Renal cortex interstitium (tissue), 11 donors: Measurements from ENCODE around the gene TUBB2B. TPM values are rescaled to one million over a fixed set of nuclear protein-coding genes. Genes with fewer than 3 reads are reported as not detected.
"Not testable (repeated sequence)": the region's sequence is repeated elsewhere in the genome, so short reads cannot be mapped to it uniquely, and the experiment has no call there.

Experiments used
- DNase-seq, 11 donors: peaks; one replicate each; pipeline ENCODE4 v3.0.0-alpha.2; 2013; ENCODE audit warnings: low read depth in 9 of 11, low spot score in 4 of 11; ENCODE audit errors: extremely low read depth in 1 of 11
- polyA plus RNA-seq, 3 donors: library from polyadenylated mRNA; unstranded; fragments of 120-200 nt; gene quantifications; one replicate each; pipeline ENCODE4 v1.2.1, GENCODE V29; 2013; ENCODE audit not compliant: insufficient read length in 3 of 3

The TUBB2B gene
- polyA plus RNA-seq, 3 donors, result 109 to 153 (median 109) TPM

DNA sequence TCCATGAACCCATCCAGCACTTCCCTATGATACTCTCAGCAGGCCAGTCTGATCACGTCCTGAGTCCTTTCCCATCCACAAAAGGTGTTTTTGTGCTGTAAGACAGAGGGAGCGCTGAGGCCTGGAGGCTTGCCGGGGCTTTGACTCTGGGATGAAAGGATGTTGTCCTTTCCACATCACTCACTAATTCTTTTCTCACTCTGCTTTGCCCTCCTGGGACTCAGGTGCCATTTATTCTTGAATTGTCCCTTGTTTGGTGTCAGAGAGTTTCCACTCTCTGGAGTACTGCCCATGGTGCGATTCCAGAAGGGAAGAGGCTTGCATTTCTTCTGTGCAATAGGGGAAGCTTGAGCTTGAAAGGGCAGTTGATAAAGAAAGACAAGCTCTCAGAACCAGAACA, 15.3 kb upstream of the TUBB2B start:
- no peak for DNase-seq

DNA sequence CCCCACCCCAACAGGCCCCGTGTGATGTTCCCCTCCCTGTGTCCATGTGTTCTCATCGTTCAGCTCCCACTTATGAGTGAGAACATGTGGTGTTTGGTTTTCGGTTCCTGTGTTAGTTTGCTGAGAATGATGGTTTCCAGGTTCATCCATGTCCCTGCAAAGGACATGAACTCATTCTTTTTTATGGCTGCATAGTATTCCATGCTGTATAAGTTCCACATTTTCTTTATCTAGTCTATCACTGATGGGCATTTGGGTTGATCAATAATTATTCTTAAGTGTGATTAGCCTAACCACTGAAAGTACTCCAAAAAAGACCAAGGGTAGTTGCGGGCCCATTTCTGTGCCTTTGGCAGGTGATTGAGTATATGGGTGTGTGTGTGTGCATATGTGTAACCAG, 14.3 kb upstream of the TUBB2B start:
- DNase-seq, result not testable (repeated sequence)

DNA sequence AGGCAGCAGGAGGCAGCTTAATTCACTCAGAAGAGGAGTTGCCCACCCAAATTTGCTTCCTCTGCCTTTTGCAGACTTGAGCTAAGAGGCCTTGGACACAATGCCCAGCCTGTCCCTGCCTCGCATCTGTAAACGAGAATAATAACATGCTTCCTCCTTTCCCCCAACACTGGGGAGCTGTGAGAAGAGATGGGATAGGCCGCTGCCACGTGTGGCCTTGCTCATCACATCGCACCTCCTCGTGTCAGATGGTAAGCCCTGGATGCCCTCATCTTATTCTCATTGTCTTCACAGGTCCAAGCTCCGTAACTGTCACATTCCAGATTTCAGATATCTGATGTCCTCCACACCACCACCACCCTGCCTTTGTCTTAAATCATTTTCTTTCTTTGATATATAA, 13.1 kb upstream of the TUBB2B start:
- DNase-seq, result no peak

DNA sequence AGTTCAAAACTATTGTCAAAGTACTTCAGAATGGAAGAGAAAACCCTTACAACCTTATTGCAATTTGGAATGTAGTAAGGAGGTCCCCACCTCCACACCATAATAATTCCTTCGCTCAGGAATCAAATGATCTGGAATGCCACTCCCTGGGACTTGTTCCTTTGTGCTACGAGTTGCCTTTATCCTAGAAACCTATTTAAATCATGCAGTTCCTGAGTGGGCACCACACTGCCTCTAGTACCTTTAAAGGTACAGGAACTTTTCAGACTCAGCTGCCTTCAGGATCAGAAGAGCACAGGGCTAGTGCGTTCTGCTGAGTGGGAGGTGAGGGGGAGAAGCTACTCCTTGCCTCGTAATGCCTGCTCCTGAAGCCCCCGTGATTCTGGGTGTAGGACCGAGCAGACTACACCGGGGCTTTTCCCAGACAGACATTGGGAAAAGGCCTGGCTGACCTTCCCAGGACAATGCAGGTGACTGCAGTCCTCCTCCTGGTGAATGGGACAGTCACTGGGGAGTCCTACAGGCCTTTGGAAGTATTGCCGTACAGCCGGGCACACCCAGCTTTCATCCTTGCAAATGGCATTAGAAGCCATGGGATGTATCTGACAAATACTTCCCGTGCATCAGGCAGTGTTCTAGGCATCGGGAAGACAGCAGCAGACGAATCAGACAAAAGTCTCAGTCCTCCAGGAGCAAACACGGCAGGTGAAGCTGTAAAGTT, 11.8 kb upstream of the TUBB2B start:
- no peak for DNase-seq

DNA sequence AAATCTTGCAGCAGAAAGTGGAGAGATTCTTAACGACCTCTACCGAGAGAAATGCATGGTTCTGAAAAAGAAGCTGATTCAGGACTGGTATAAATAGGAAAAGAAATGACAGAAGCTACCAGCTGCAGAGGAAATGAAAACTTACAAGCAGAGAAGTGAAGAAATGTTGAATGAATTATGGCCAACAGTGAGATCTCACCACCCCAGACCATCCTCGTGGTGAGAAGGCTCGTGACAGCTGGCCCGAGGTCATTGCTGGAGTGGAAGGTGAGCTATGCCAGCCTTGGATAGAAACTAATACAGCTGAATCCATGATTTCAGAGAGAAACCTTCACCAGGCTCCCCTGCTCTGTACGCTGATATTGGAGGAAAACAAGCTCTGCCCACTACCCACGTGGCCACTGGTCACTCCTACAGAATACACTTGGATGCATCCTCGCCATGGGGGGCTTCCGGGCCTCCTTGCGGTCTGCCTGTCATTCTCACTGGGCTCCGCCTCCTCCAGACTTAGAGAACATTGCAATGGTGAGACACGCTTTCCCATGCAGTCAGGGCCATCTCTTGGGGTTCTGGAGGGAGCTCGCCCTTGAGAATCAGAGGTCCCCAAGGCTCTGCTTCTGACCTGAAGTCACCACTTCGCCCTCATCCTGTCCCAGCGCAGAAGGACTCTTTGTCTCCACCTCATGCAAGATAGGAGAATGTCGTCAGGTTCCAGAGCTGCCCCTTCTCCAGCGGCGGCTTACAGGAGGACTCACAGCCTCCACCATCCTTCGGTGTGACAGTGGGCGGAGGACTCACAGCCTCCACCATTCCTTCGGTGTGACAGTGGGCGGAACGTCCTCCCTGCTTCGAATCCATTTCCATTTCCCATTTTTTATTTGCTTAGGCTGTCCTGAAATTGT, 10.6 kb upstream of the TUBB2B start:
- no peak for DNase-seq

DNA sequence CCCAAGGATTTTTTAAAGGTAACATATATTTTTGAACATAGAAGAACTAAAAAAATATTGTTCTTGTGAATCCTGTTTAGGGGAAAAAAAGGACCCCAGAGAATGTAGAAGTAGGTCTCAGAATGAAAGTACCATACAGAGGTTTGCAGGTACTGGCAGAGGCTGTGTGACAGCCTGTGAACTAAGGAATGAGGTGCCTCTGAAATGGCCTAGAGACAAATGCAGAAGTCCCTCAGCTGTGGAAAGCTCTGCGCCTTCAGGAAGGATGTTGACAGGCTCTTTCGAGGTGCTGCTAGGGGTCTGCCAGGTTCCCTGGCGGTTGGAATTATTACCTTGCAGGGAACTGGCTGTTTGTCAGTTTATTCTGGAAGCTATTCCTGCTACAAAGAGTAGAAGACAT, 8.6 kb upstream of the TUBB2B start:
- no peak for DNase-seq

DNA sequence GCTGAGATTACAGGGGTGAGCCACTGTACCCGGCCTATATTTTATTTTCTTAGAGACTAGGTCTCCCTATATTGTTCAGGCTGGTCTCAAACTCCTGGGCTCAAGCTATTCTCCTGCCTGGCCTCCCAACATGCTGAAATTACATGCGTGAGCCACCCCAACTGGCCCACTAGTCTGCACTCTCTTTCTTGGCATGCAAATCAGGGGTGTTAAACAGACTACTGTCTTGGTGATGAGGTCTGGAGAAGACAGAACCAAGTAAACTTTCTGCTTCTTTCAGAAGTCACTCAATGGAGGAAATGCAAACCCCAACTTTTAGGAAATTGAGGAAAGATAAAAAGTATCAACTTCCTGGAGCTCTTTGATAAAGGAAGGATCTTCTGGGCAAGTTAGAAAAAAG, 8.0 kb upstream of the TUBB2B start:
- no peak for DNase-seq

DNA sequence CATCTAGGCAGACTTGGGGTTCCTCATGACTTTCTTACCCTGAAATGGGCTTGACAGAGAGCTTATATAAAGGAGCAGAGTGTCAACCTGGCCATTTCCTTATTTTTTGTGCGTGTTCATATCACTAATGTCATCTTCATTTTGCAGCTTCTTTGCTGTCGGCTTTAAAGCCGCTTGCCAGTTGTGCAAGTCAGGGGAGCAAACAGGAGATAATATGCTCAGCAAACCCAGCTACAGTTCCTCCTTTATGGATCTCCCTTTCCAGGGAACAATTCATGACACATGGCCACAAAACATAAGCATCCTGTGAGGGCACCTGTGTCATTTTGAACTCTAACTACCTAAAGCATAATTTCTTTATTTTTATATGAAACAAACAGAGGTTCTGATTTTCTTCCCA, 6.5 kb upstream of the TUBB2B start:
- no peak for DNase-seq

DNA sequence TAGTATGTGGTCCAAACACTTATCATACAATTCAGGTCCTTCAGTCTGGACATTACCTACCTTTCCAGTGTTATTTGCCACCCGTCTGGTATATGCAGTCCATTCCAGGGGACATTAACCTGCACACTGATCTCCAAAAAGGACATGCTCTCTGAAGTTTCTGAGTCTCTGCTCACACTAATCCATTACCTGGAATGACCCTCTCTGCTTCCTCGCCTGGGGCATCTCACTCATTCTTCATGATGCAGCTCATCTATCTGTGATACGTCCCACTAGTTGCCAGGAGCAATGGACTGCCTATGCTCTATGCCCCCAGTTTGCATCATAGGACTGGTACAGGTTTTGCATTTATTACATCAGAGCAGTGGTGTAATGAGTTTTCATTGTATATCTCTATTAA, 5.9 kb upstream of the TUBB2B start:
- DNase-seq, result no peak

DNA sequence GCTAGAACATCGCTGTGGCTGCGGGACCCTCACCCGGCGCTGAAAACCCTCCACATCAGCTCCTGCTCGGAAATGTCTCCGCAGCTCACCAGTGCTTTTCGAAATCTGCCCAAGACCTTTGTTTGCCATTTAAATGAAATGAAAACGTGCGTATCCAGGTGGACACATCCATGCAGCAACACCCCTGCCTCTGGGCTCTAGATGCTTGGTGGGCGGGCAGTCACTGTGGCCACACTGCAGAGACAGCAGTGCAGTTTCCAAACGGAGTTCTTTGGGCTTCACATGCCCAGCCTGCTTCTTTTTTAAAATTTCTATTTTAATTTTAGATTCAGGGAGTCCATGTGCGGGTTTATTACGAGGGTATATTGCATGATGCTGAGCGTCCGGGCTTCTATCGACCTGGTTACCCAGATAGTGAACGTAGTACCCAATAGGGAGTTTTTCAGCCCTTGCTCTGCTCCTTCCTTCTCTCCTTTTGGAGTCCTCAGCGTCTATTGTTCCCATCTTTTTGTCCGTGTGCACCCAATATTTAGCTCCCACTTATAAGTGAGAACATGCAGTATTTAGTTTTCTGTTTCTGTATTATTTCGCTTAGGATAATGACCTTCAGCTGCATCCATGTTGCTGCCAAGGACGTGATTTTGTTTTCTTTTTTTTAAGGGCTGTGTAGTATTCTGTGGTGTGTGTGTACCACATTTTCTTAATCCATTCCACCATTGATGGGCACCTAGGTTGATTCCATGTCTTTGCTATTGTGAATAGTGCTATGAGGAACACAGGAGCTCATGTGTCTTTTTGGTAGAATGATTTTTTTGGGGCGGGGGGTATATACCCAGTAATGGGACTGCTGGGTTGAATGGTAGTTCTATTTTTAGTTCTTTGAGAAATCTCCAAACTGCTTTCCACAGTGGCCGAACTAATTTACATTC, 4.8 kb upstream of the TUBB2B start:
- no peak for DNase-seq

DNA sequence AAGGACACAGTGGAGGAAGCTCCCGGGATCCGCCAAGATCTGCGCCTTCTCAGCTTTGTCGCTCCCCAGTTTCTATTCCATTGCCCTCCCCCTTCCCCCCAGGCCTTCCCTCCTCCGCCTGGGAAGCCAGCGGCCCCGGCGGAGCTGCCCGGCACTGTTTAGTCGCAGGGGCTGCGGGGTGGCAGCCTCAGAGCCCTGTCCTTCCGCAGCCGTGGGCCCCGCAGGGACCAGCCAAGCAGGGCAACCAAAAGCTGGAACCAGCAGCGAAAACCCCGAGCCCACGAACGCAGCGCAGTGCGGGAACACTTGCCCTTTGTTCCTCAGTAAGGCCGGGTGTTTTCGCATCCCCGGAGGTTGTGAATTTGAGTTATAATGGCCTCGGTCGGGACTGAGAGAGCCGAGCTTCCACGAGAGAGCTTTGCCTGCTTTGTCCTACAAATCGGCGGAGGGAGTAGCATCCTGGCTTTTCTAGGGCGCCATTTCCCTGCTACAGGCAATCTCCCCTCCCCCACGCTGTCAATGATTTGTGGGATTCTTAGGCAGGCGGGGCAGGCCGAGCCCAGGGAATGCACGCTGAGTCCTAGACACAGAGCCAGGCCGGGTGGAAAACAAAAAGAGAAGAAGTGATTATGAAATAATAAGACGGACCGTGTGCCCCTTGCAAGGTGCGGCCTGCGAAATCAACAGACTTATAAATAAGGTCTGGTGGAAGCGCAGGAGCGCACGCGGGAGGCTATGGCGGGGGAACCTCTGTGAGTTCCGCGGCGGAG, 4.0 kb upstream of the TUBB2B start:
- peak in 9 of 11 donors; percentile 84 to 94 (median 89) for DNase-seq

DNA sequence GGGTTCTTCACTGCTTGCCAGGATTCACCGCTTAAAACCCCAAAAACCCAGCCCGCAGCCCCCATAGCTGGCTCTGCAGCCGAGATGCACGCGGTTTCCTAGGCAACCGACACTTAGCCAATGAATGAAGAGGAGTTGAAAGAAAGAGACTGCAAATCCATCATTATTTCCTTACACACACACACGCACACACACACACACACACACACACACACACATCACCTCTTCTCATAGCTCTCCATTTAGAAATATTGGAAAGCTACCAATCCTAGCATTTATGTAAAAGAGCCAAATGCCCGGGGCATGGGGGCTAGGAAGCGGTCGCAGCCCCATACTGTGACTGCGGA, 3.4 kb upstream of the TUBB2B start:
- DNase-seq, result peak in 5 of 11 donors; percentile 51 to 75 (median 62)

DNA sequence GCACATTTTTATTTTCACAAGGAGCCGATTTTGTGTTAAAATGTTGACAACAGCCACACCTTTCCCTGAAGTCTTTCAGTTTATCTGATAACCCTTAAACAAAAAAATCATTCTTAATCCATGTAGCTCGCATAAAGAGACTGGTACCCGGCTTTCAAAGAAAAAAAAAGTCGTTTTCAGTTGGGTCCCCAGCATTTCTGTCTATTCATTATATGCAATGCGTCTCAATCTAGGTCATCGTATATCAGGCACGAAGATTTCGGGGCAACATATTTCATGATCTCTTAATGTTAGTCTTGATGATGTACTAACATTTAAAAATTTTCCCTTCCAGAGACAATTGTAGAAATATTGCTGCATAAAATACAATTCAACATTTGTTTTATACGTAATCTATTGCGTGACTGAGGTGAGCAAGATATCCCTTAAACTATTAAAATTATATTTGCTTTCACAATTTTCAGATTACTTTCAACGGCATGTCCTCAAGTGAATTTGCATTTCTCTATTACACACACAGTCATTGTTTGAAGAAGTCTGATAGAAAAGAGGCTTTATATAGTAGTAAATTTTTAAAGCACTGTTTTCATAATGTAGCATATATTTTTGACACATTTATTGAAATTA, 2.9 kb upstream of the TUBB2B start:
- no peak for DNase-seq

DNA sequence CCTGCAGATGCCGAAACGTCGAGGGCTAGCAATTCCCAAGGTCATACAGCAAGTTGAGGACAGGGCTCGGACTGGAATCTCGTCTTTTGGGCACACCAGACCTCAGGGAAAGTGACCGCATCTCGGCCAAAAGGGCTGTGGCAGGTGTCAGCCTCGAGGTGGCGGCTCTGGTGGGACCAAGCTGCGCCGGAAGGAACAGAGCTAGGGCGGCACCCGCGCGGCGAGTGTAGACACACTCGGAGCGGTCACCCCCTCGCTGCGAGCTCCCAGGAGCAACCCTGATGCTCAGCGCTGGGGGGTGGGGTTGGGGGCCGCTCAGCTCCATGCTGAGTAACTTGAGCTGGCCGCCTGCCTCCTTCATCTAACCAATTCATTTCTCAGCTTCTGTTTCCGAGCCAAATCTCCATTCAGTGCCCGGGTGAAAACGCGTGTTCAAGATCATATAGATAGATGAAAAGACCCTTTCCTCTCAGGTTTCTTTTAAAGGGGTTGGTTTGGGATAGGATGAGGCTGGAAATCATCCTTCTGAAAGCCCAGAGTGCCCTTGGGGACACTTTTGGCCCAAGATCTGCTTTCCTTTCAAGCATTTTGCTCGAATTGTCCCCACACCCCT, 2.2 kb upstream of the TUBB2B start:
- peak in 1 of 11 donors; percentile 24 for DNase-seq

DNA sequence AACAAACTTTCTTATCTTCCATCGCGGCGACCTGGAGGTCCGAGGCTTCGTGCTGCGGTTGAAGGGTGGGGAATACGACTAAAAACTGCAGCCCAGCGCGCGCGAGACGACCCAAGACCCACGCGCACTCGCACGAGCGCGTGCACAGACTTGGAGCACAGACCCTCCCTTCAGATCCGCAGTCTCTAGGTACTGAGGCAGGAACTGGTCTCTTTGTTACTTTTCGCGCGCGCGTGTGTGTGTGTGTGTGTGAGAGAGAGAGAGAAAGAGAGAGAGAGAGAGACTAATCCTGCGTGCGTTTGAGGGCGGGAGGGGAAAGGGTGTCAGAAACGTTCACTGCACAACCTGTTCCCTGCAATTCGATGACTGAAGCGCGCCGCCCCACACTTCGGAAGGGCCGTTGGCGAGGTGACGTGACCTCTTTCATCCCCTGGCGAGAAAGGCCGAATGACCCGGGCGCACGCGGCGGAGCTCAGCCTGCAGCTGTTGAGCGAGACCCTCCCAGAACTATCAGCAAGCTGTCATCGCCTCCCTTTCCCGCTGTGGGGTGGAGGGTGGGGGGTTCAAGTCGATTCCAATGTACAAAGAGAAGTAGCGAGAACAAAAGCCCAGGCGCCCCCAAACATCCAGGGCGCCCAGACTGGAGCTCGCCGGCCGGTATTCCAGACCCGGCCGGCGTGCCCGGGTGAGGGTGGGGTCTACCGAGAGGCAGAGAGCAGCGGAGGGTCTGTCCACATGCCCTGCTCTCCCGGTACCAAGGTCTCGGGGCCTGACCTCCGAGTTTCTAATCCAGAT, 1.5 kb upstream of the TUBB2B start:
- peak in 3 of 11 donors; percentile 41 to 52 (median 48) for DNase-seq

DNA sequence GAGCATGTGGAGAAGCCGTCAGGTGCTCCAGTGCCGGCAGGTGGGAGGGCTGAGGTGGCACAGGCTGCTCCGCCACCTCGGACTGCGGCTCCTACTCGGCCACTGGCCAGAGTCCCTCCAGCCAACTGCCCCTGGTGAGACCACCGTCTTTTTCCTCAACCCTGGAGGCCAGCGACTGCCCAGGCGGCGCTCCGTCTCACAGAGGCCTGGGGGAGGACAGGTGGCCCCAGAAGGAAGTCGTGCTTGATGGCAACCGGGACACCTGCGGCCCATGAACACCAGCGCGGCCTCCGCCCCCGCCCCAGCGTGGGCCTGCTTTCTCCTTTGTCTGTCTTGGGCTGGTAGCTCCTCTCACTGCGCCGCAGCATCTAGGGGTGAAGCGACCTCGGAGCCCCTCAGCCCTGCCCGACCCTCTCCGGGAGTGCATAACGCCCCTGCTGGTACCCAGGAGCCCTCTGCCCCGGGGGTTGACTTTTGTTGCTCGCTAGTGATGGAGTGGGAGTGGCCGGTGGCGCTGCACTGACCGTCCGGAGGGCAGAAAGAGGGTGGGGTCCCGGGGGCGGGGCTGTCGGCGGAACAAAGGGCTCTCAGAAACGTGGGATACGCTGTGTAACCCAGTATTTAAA, 706 bp upstream of the TUBB2B start:
- peak in 2 of 11 donors; percentile 44 to 49 for DNase-seq
